HG03520 (cell line): Measurements from ENCODE around the gene PPP1R9B.

ENCODE experiments used
- ATAC-seq: cut with Tn5 transposase; IDR thresholded peaks from one replicate; pipeline ENCODE4 v1.9.1; 2021; ENCODE audit warnings: mild to moderate bottlenecking, moderate library complexity; ENCODE audit not compliant: unreplicated experiment

The PPP1R9B gene

DNA sequence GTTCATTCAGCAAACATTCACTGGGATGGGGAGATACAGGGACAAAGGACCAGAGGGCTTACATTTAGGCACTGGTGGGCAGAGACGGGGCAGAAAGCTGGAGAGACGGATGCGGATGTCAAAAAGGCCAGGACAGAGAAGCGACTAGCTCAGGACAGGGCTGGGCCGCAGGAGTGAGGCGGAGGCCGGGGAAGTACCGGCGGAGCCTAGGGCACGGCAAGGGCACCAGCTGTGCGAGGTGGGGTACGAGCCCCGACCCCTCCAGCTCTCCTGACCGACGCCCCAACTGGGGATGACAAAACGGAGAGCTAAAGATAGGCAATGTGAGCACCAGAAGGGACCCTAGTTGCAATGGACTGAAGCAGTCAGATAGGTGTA, 11.4 kb upstream of the PPP1R9B start:
- ATAC-seq: no peak

DNA sequence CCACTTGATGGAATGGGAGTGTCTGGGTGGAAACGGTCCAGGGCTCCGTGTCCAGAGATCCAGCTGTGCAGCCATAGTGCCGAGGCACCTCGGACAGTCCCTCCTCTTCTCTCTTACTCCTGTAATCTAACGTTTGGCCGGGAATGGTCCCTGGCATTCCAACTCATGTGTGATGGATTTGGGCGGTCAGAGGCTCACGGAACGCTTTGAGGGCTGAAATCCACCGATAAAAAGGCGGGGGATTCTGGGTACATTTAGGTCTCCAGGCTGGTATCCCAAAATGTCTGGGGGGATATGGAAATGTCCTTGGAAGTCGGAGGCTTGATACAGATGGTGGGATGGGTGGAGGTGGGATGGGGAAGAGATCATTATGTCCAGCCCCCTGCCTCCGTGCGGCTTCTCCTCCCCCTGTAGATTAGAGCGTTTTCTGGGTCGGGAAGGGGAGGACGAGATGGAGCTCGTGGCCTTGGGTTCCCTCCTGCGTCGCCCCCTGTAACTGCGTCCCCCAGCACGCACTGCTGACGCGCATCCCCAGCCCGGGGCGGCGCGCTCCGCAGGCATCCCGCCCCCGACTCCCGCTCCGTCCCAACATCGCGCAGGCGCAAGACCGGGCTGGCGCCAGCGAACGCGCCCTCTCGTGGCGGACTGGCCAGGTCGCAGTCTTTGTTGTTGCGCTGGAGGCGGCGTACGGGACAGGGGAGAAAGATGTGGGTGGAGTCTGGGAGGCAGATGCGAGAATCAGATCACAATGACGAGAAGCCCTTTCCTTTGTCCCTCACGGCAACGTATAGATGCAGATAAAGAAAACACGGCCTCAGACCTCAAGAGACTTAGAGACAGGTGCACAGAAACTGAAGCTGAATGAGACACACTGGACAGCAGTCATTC, 10.8 kb upstream of the PPP1R9B start:
- peak; percentile 71 for ATAC-seq

DNA sequence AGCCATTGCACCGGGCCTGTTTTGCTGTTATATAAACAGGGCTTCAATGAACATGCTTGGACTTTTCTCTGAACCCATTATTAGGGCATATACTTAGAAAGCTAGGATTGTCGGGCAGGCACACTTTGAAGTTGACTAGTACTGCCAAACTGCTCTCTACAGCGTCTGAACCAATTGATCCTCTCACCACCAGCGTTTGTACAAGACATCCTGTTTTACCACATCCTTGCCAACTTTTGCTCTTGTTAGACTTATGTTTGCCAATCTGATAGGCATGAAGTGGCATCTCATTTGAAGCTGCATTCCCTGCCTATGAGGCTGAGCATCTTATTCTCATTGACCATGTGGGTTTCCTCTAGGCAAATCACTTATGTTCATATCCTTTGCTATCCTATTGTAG, 7.4 kb upstream of the PPP1R9B start:
- no peak for ATAC-seq

DNA sequence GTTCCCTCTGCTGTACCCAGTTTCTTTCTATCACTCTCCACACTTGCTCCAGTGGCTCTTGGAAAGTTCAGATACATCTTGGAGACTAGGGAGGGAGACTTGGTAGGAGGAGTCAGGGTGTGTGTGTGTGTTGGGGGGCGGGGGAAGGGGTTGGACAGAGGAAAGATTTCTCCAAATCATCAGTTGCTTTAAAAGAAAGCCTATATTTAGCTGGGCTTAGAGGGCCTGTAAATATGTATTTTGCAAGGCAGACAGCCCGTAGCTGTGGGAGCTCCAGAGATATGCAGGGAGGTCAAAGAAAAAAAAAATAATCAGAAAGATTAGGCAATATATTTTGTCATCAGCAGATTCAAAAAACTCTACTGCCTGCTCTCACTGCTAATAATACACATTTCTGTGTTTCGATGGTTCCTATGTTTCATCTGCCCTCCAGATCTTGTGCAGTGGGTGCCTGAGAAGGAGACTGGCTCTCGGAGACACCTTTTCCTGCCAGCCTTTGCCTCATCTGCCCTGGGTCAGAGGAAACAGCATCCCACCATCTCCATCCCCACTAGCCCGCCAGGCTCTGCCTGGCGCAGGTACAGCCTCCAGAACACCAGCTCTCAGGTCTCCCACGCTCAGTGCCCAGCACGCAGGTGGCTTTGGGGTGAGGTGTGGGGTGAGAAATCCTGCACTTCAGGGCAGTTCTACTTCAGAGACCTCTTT, 4.8 kb upstream of the PPP1R9B start:
- no peak for ATAC-seq

- ATAC-seq: no peak
Observed at GRCh38 chr17:50154604-50155003, 4.1 kb upstream of the PPP1R9B start.

DNA sequence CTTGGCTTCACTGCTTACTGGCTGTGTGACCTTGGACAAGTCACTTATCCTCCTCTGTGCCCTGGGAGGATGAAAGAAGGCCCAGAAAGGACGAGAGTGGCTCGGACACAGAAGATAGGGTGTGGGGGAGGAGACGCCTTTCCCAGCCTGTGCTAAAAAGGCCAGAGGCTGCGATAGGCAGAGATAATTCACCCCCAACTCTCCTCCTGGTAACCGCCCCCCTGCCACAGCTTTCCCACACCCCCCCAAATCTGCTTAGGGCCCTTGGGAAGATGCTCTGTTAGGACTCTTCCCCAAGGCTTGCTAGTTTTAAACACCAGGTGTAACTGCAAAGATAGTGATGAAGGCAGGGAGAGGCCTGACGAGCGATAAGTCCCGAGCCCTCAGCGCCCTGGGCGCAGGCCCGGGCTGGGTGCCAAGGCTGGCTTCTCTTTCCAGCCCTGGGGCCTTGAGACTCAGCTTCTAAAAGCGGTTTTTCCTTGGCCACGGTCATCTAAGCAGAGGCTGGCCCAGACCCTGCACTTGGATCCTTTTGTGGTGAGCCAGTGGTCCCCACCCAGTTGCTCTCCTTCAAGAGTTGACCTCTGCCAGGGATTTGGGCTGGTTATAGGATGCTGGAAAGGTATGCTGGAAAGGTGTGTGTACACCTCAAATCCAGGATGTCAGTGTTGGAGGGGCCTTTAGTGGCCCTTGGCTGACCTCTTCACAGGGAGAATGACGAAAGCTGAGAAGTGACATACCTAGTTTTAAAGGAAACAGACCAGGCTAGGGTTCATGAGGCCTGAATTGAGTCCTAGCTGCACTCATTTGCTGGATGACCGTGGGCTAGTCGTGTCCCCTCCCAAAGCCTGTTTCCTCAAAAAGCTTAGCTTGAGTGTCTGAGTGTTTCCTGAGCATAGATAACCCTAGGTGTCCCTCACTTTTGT, 3.4 kb upstream of the PPP1R9B start:
- no peak for ATAC-seq

GRCh38 chr17:50152736-50153135, 2.3 kb upstream of the PPP1R9B start:
- no peak for ATAC-seq

- ATAC-seq: no peak
Observed at GRCh38 chr17:50151937-50152547, 1.6 kb upstream of the PPP1R9B start.

DNA sequence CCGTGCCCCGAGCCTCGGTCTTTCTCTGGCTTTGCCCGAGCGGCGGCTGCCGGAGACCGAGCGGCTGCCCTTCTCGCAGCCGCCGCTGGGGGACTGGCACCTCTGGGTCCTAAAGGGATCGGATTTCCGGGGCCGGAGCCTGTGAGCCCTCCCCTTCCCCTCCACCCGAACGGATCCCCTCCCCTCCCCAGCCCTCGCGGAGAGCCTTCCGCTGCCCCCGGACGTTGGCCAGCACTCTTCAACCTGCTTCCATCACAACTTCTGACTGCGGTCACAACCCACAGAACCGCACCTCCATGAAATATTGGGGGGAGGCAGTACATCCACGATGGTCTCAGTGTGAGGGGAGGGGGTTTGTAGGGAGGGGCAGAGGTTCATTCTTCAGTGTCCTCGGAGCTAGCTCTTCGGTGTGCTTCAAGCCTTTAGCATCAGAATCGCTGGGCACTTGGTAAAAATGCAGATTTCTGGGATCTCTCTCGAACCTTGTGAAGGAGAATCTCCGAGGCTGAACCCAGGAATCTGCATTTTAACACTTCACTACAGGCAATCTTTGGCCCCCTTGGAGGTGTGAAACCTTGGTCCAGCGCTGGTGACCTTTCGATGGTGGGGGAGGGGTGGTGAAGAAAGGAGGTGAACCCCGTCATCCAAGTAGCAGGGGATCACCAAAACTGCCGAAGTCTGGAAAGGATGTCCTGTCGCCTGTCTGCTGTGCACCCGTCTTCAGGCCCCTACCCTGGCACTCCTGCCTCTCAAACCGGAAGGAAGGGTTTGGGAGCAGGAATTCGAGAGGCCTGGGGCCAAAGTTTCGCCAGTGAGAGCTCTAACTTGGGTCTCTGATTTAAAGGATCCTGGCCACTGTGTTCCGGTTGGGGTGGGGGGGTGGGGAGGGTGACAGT, 812 bp upstream of the PPP1R9B start:
- ATAC-seq: peak; percentile 40

GRCh38 chr17:50149417-50150353, 792 bp downstream of the PPP1R9B start:
- no peak for ATAC-seq

DNA sequence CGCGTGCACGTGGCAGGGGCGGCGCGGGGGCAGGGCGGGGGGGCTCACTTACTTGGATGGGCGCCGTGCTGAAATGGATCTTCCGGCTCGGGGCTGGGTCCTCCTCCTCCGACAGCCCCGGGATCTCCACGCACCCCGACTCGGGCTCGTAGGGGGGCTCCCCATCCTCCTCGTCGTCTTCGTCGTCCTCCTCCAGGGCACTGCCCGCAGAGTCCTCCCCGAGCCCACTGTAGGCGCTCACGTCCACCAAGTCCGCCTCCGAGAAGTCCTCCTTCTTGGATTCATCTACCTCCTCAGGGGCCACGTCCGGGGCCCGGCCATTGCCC, 1.4 kb downstream of the PPP1R9B start:
- no peak for ATAC-seq

DNA sequence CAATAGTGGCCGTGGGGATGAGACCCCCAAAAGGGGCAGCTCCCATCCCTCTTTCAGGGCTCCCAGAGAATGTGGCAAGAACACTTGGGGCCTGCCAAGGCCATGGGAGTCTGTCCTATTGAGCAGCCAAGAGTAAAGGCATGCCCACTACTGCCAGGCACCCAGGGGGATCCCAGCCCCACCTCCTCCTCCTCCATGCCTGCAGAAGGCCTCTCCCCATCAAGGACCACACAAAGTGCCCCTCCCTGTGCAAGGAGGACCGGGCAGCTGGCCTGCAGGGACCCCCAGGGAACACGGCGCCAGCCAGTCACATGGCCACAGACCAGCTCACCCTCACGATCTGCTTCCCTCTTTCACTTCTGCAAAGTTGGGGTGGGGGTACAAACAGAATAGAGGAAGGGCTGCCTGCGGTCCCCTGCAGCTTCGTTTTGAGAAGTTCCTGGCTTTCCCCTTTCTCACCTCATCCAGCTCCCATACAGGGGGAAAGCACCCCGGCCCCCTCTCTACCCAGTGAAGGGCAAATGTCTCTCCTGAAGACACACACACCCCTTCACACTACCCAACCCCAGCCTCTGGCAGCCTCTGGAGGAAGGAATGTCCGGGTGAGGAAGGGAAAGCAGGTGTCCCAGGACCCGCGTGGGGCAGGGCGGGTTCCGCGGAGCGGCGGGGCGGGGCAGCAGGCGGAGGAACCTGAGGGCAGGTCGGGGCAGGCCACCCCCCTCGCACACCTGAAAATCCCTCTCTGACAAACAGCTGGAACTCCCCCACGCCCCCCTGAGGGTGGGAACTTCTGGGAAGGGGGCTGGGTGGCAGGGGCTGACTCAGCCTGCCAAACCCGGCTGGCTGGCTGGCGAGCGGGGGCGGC, 2.0 kb downstream of the PPP1R9B start:
- no peak for ATAC-seq

DNA sequence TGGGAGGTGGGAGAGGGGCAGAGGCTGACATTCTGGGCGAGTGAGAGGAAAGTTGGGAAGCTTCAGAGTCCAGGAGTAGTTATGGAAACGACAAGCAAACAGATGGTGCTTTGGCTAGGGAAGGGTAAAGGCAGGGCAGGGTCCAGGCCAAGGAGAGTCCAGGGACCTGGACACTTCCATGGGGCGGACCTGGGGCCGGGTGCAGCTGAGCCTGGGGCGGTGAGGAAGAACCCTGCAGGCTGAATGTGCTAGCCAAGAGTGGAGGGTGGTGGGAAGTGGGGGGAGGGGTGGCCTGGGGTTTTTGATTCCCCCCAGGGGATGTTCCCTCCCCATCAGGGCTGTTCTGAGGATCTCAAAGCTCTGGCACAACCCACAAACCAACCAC, 2.6 kb downstream of the PPP1R9B start:
- ATAC-seq: no peak

DNA sequence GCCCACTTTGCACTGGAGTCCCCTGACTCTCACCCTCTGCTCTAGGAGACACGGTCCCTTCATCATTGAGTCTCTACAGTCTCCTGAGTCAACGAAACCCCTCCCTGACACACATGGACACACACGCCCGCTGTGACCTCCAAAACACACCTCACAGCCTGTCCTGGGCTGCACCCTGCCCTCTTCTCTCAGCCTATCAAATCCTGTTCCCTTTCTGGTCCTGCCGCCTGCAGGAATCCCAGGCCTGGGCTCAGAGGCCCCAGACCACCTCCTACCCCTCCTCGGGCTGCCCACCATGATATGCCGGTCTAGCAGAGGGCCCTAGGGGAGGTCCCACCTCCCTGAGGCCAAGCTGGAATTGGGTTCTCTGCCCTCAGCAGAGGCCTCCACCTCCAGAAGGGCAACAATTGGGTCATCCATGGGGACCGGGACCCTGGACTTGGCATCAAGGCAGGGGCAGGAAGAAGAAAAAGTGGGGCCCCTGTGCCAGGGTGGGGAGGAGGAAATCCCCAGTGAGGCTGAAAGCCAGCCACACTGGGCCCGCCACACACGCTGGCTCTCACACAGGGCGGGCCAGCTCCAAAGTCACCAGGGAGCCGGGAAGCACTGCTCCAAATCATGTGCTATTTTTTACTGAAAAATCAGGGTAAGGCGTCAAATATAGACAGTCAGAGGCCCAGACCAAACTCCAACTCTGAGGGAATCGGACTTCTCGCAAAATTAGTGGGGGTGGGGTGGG, 3.4 kb downstream of the PPP1R9B start:
- ATAC-seq: no peak

DNA sequence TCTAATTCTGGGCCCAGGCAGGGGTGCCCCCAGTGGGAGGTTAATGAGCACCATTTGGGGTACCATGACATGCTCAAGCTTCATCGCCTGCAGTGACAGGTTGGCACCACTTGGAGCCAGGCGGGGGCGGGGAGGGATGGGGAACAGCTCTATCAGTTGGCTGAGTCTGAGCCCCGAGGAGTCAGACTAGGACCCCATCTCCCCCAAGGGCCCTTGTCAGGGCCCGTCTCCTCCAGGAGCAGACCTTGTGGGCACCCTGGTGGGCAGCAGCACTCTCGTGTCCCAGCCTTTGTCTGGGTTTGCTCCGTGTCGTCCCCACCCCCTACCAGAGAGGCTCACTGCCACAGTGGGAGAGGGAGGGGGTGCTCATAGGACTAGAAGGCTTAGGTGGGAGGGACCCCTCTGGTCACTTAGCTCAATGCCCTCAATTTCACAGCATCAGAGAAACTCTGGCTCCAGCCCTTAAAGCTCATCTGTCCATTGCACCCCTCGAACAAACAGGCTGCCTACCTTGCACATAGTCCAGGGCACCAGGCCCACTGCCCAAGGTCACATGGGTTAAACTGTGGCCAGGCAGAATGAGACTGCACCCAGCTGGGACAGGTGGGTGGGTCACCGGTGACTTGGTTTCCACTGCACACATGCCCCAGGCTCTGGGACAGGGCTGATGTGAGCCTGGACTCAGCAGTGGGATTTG, 4.1 kb downstream of the PPP1R9B start:
- ATAC-seq: no peak

- ATAC-seq: no peak
Observed at GRCh38 chr17:50145532-50146229, 4.8 kb downstream of the PPP1R9B start.
